ENCODE measurements around the gene ADA. TPM values are rescaled to one million over a fixed set of nuclear protein-coding genes. Genes with fewer than 3 reads are reported as not detected.
A peak's percentile ranks its signal among the peaks of the same experiment; 100 is the strongest.

Gene ADA
- total and polyA plus RNA-seq, 8 donors: 2.3 to 165 (median 40.3) TPM

- Histone ChIP-seq H3K4me1 (peaks cover 41 to 69% (median 57%) of the 10 kb centered on the region in 4 donors), H3K27me3 (no peaks in the 10 kb centered on the region), H3K9me3 (no peaks in the 10 kb centered on the region), H3K27ac (peak overlapping the region; percentile 64 to 89 (median 83)), H3K4me3 (no peak overlapping the region), H3K36me3 (no peaks in the 10 kb centered on the region)
- peak in 1 of 2 donors; percentile 90 for DNase-seq
- intact Hi-C loops (cut with DNase I; ENCODE audit: low total_unique reads): no loop called here
- no peak for TF ChIP-seq EP300 (IDR thresholded peaks at IDR 0.05)
- no peak for TF ChIP-seq POLR2A (IDR thresholded peaks at IDR 0.05)
- TF ChIP-seq, protein P1, sequence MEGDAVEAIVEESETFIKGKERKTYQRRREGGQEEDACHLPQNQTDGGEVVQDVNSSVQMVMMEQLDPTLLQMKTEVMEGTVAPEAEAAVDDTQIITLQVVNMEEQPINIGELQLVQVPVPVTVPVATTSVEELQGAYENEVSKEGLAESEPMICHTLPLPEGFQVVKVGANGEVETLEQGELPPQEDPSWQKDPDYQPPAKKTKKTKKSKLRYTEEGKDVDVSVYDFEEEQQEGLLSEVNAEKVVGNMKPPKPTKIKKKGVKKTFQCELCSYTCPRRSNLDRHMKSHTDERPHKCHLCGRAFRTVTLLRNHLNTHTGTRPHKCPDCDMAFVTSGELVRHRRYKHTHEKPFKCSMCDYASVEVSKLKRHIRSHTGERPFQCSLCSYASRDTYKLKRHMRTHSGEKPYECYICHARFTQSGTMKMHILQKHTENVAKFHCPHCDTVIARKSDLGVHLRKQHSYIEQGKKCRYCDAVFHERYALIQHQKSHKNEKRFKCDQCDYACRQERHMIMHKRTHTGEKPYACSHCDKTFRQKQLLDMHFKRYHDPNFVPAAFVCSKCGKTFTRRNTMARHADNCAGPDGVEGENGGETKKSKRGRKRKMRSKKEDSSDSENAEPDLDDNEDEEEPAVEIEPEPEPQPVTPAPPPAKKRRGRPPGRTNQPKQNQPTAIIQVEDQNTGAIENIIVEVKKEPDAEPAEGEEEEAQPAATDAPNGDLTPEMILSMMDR (IDR thresholded peaks at IDR 0.05): no peak
- TF ChIP-seq POLR2AphosphoS5 (IDR thresholded peaks at IDR 0.05): peak in 2 of 3 donors; percentile 8 to 30
- WGBS, 5 donors: 0 to 10% (median 0%) methylated on average over 1 of the region's 1 CpG
Measured at GRCh38 chr20:44601801-44602204, 49.7 kb downstream of the ADA start.

DNA sequence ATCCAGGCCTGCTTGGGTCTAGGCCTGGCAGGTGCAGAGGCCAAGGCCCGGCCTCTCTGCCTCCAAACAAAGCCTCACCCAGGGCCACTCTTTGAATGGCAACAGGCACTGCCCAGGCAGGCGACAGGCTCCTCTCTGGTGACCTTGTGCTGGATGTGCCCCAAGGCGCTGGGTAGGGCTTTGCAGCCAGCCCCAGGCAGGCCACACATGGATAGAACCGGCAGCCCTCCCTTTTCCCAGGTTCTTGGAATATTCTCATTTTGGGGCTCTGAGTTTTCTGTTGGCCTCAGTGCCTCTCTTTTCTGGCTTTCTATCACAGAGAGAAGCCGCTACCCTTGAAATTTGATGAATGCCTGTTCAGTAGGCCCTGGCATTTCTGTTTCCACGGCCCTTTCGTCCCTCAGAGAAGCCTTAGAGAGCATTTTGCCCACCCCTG, 50.2 kb downstream of the ADA start:
- WGBS, 5 donors: 40 to 77% (median 69%) methylated on average over 6 to 7 of the region's 7 CpGs
- H3K27me3 ChIP-seq: no peaks in the 10 kb centered on the region
- H3K36me3 ChIP-seq: no peaks in the 10 kb centered on the region
- H3K9me3 ChIP-seq: no peaks in the 10 kb centered on the region
- intact Hi-C loops (cut with DNase I; ENCODE audit: low total_unique reads): no loop called here
- DNase-seq: no peak
- TF ChIP-seq EP300 (IDR thresholded peaks at IDR 0.05): no peak
- peaks cover 45 to 75% (median 61%) of the 10 kb centered on the region in 4 donors for H3K4me1 ChIP-seq
- H3K27ac ChIP-seq: peak overlapping the region; percentile 25 to 89 (median 83)
- H3K4me3 ChIP-seq: no peak overlapping the region

DNA sequence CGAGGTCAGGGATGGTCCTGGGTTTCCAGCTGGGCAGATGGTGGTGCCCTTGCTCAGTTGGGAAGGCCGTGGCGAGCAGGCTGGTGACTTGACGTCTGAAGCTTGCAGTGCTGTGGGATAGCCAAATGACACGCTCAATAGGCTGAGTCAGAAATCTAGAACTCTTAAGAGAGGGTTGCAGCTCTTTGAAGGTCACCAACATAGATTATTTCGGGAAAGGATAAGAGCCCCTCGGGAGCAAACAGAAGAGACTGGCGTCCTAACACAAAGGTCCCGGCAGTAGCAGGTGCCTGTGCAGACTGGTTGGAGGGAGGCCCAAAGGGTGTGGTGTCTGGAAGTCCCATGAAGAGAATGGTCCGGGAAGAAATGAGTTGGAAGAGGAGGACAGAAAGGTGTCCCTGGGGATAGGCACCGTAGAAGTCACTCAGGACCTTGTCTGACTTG, 50.7 kb downstream of the ADA start:
- H3K4me3 ChIP-seq: no peak overlapping the region
- intact Hi-C loops (cut with DNase I; ENCODE audit: low total_unique reads): no loop called here
- TF ChIP-seq POLR2AphosphoS5 (IDR thresholded peaks at IDR 0.05) (no peak), POLR2A (IDR thresholded peaks at IDR 0.05) (no peak), EP300 (IDR thresholded peaks at IDR 0.05) (no peak)
- TF ChIP-seq, protein P1 (IDR thresholded peaks at IDR 0.05): no peak
- peaks cover 49 to 80% (median 65%) of the 10 kb centered on the region in 4 donors for H3K4me1 ChIP-seq
- no peak for DNase-seq
- peak overlapping the region; percentile 25 to 89 (median 83) for H3K27ac ChIP-seq
- no peaks in the 10 kb centered on the region for H3K36me3 ChIP-seq
- 49 to 76% (median 67%) methylated on average over 11 of the region's 11 CpGs for WGBS, 5 donors
- H3K27me3 ChIP-seq: no peaks in the 10 kb centered on the region
- no peaks in the 10 kb centered on the region for H3K9me3 ChIP-seq

GRCh38 chr20:44600301-44600700, 51.2 kb downstream of the ADA start:
- Histone ChIP-seq H3K9me3 (no peaks in the 10 kb centered on the region), H3K27me3 (no peaks in the 10 kb centered on the region), H3K36me3 (no peaks in the 10 kb centered on the region), H3K27ac (peak overlapping the region in 4 of 5 donors; percentile 75 to 89 (median 84)), H3K4me3 (no peak overlapping the region), H3K4me1 (peaks cover 49 to 83% (median 66%) of the 10 kb centered on the region in 4 donors)
- no peak for TF ChIP-seq POLR2A (IDR thresholded peaks at IDR 0.05)
- TF ChIP-seq EP300 (IDR thresholded peaks at IDR 0.05): no peak
- TF ChIP-seq, protein P1 (IDR thresholded peaks at IDR 0.05): no peak
- TF ChIP-seq POLR2AphosphoS5 (IDR thresholded peaks at IDR 0.05): no peak
- intact Hi-C loops (cut with DNase I; ENCODE audit: low total_unique reads): no loop called here
- DNase-seq: no peak
- WGBS, 5 donors: 67 to 89% (median 85%) methylated on average over 4 of the region's 4 CpGs

- intact Hi-C loops (cut with DNase I; ENCODE audit: low total_unique reads): loop anchor here (10.0 kb wide), 1 partner anchor 55 kb away; no protein-coding TSS in a partner anchor
- TF ChIP-seq, protein P1 (IDR thresholded peaks at IDR 0.05): no peak
- TF ChIP-seq POLR2AphosphoS5 (IDR thresholded peaks at IDR 0.05) (no peak), EP300 (IDR thresholded peaks at IDR 0.05) (no peak), POLR2A (IDR thresholded peaks at IDR 0.05) (no peak)
- peak overlapping the region in 4 of 5 donors; percentile 75 to 89 (median 84) for H3K27ac ChIP-seq
Measured at GRCh38 chr20:44599715-44600114, 51.8 kb downstream of the ADA start.

More at GRCh38 chr20:44599715-44600114, 51.8 kb downstream of the ADA start:
- 74 to 100% (median 76%) methylated on average over 1 of the region's 1 CpG for WGBS, 5 donors
- Histone ChIP-seq H3K9me3 (no peaks in the 10 kb centered on the region), H3K27me3 (no peaks in the 10 kb centered on the region), H3K4me1 (peaks cover 49 to 85% (median 69%) of the 10 kb centered on the region in 4 donors), H3K4me3 (no peak overlapping the region), H3K36me3 (no peaks in the 10 kb centered on the region)
- DNase-seq: no peak
